T follicular helper cell (primary cell): ENCODE data around the gene DET1.

Experiments
- DNase-seq: peaks from one replicate; pipeline ENCODE4 v3.0.0-alpha.2; 2020; ENCODE audit warnings: low read depth

Gene DET1

GRCh38 chr15:88465633-88466224 is 80.8 kb downstream of the DET1 start:
- DNase-seq = no peak

GRCh38 chr15:88463870-88464532 is 82.5 kb downstream of the DET1 start:
- DNase-seq = no peak
